ENCODE data around the gene SARNP.
"Not testable (repeated sequence)": the region's sequence is repeated elsewhere in the genome, so short reads cannot be mapped to it uniquely, and the experiment has no call there.

SARNP gene

GRCh38 chr12:55817345-55818139 is at the start of gene SARNP, which contains the start of gene ORMDL2:
TSS of gene SARNP (minus strand) at chr12:55817724. CDS start at chr12:55817701, 23 bp downstream.
TSS of gene ORMDL2 (plus strand) at chr12:55818041. CDS start at chr12:55819000, 959 bp downstream.
- peak; percentile 92 for FAIRE-seq

- FAIRE-seq = not testable (repeated sequence)
These were observed 49.0 kb upstream of the SARNP start for GRCh38 chr12:55866454-55867004.

GRCh38 chr12:55865327-55865726 is 47.8 kb upstream of the SARNP start:
- FAIRE-seq = no peak

GRCh38 chr12:55862931-55863330 is 45.4 kb upstream of the SARNP start:
- not testable (repeated sequence) for FAIRE-seq

GRCh38 chr12:55862286-55862685 is 44.8 kb upstream of the SARNP start:
- FAIRE-seq = no peak

GRCh38 chr12:55861871-55862270 is 44.3 kb upstream of the SARNP start:
- no peak for FAIRE-seq

- no peak for FAIRE-seq
These were observed 43.9 kb upstream of the SARNP start for GRCh38 chr12:55861396-55861795.

- FAIRE-seq = no peak
These were observed 35.2 kb upstream of the SARNP start for GRCh38 chr12:55852740-55853139.

- no peak for FAIRE-seq
These were observed 33.4 kb upstream of the SARNP start for GRCh38 chr12:55850893-55851292.

GRCh38 chr12:55850401-55850800 is 32.9 kb upstream of the SARNP start:
- no peak for FAIRE-seq

- no peak for FAIRE-seq
These were observed 32.3 kb upstream of the SARNP start for GRCh38 chr12:55849616-55850343.

- no peak for FAIRE-seq
These were observed 30.2 kb upstream of the SARNP start for GRCh38 chr12:55847603-55848291.

GRCh38 chr12:55847033-55847432 is 29.5 kb upstream of the SARNP start:
- FAIRE-seq = no peak

- FAIRE-seq = no peak
These were observed 28.4 kb upstream of the SARNP start for GRCh38 chr12:55845785-55846496.

- FAIRE-seq = no peak
These were observed 27.8 kb upstream of the SARNP start for GRCh38 chr12:55845361-55845760.

GRCh38 chr12:55844961-55845360 is 27.4 kb upstream of the SARNP start:
- no peak for FAIRE-seq

GRCh38 chr12:55843431-55843830 is 25.9 kb upstream of the SARNP start:
- FAIRE-seq = no peak

GRCh38 chr12:55842681-55843429 is 25.3 kb upstream of the SARNP start, which contains the start of gene MMP19:
TSS of gene MMP19 (minus strand) at chr12:55842936. CDS start at chr12:55842830, 106 bp downstream.
- no peak for FAIRE-seq

- FAIRE-seq = no peak
These were observed 23.2 kb upstream of the SARNP start for GRCh38 chr12:55840581-55841351.

- FAIRE-seq = no peak
These were observed 22.0 kb upstream of the SARNP start for GRCh38 chr12:55839345-55840140.

Data from colon (tissue), 2 donors.